K562 (cell line): Measurements from ENCODE around the gene KMT2D. TPM values are rescaled to one million over a fixed set of nuclear protein-coding genes. Genes with fewer than 3 reads are reported as not detected.

Source experiments
- ATAC-seq: fragments of 200-7000 bp; cut with Tn5 transposase; 3 replicates; pipeline ENCODE4 v1.9.1; 2020; ENCODE audit warnings: moderate library complexity
- BruUV-seq: library from RNA; stranded (reverse); fragments of 400-500 nt; replicated peaks from 2 replicates; lab custom pipeline; 2021; lab: Mats Ljungman, UMichigan
- CTCF ChIA-PET: fragments of 300-600 bp; formaldehyde crosslinking; extraction: SDS; loops from one replicate; lab custom pipeline; 2021; ENCODE audit warnings: low intra/inter-chr PET ratio; lab: Yijun Ruan, JAX
- POLR2A ChIA-PET: fragments of 300-600, 350-650 bp; sonication (Branson Sonifier 250); formaldehyde crosslinking; extraction: SDS; loops from one replicate; lab custom pipeline; 2021; ENCODE audit warnings: antibody characterized with exemption, inconsistent platforms; lab: Yijun Ruan, JAX
- DNase-seq, 4 experiments: peaks; one replicate each; pipeline versions ENCODE4 v3.0.0 to v3.0.0-alpha.2; 2011 to 2018; ENCODE audit warnings: low spot score in 3 of 4, mixed read lengths in 3 of 4; ENCODE audit errors: extremely low read depth in 1 of 4
- FAIRE-seq: peaks from 2 replicates; lab custom pipeline; 2011; peaks lifted over from hg19 to GRCh38; lab: Jason Lieb, UNC
- H2AFZ ChIP-seq: 2 replicates; pipeline ENCODE4 v1.6.0; 2011; ENCODE audit warnings: low read depth, low read length, control low read depth, inconsistent platforms
- H3K27ac ChIP-seq: fragments of 200-600 bp; 3 replicates; pipeline ENCODE4 v1.8.0; 2011; ENCODE audit warnings: low read depth, mild to moderate bottlenecking, control low read depth, inconsistent platforms, low read length, moderate library complexity, mixed read lengths; ENCODE audit errors: extremely low read depth
- H3K27me3 ChIP-seq, 2 experiments: fragments of 300-600 bp in 1 of 2; 2 replicates in 1 of 2; 3 replicates in 1 of 2; pipeline versions ENCODE4 v1.6.0 to v1.8.0; 2011; ENCODE audit warnings: inconsistent platforms in 2 of 2, low read length in 2 of 2, mild to moderate bottlenecking in 1 of 2, mixed read lengths in 1 of 2, moderate library complexity in 1 of 2; ENCODE audit not compliant: control insufficient read depth in 2 of 2, insufficient read depth in 2 of 2
- H3K36me3 ChIP-seq: fragments of 300-600 bp; 3 replicates; pipeline ENCODE4 v1.8.0; 2011; ENCODE audit warnings: mild to moderate bottlenecking, low read length, inconsistent platforms; ENCODE audit not compliant: control insufficient read depth, insufficient read depth
- H3K4me1 ChIP-seq, 2 experiments: fragments of 200-600 bp in 1 of 2; replicated peaks in 1 of 2; 2 replicates in 1 of 2; 3 replicates in 1 of 2; pipeline versions ENCODE4 v1.5.1 to v1.8.0; 2011; ENCODE audit warnings: inconsistent platforms in 2 of 2, low read length in 2 of 2, mild to moderate bottlenecking in 1 of 2, mixed read lengths in 1 of 2, moderate library complexity in 1 of 2; ENCODE audit not compliant: control insufficient read depth in 2 of 2, insufficient read depth in 2 of 2
- H3K4me2 ChIP-seq: 2 replicates; pipeline ENCODE4 v1.6.1; 2011; ENCODE audit warnings: low read length, control low read depth, inconsistent platforms, mixed read lengths; ENCODE audit not compliant: insufficient read depth
- H3K4me3 ChIP-seq: fragments of 200-600 bp; sonication (generic), shearing (Covaris generic); 2 replicates; pipeline ENCODE4 v1.5.1; 2016; ENCODE audit warnings: control low read depth, inconsistent platforms
- H3K79me2 ChIP-seq: fragments of 200-600 bp; 3 replicates; pipeline ENCODE4 v1.8.0; 2011; ENCODE audit warnings: low read length, inconsistent platforms; ENCODE audit not compliant: control insufficient read depth, insufficient read depth
- H3K9ac ChIP-seq, 2 experiments: 2 replicates each; pipeline versions ENCODE4 v1.6.0 to v1.6.1; 2011; ENCODE audit warnings: low read depth in 2 of 2, low read length in 2 of 2, control low read depth in 1 of 2, inconsistent platforms in 1 of 2, mild to moderate bottlenecking in 1 of 2, mixed read lengths in 1 of 2; ENCODE audit not compliant: insufficient read depth in 1 of 2
- H3K9me1 ChIP-seq: one replicate; pipeline ENCODE4 v1.6.0; 2011; ENCODE audit warnings: inconsistent platforms, mild to moderate bottlenecking, low read length, moderate library complexity; ENCODE audit not compliant: control insufficient read depth, insufficient read depth
- H3K9me3 ChIP-seq: replicated peaks from 2 replicates; pipeline ENCODE4 v1.5.1; 2011; ENCODE audit warnings: low read depth, low read length, inconsistent platforms; ENCODE audit not compliant: control insufficient read depth, insufficient read depth
- H4K20me1 ChIP-seq: replicated peaks from 2 replicates; pipeline ENCODE4 v1.6.1; 2011; ENCODE audit warnings: low read length, inconsistent platforms, mixed read lengths; ENCODE audit not compliant: control insufficient read depth, insufficient read depth
- GTF2A2 ChIP-seq: IDR thresholded peaks from 2 replicates; pipeline ENCODE4 v1.6.1; 2016; ENCODE audit warnings: mild to moderate bottlenecking, missing genetic modification characterization, missing compliant biosample characterization
- HNRNPK ChIP-seq: fragments of 200-400 bp; formaldehyde crosslinking; IDR thresholded peaks from one replicate; pipeline ENCODE4 v1.6.1; 2018; ENCODE audit warnings: mild to moderate bottlenecking, low read depth, low read length; ENCODE audit not compliant: poor library complexity, severe bottlenecking
- KLF1 ChIP-seq: fragments of 450-650 bp; IDR thresholded peaks from 2 replicates; pipeline ENCODE4 v1.6.1; 2016; ENCODE audit warnings: missing genetic modification characterization, missing compliant biosample characterization
- POLR2G ChIP-seq: fragments of 200-400 bp; formaldehyde crosslinking; IDR thresholded peaks from 2 replicates; pipeline ENCODE4 v1.6.1; 2017; ENCODE audit warnings: low read depth, mild to moderate bottlenecking, antibody characterized with exemption, low read length, moderate library complexity
- RBFOX2 ChIP-seq: fragments of 200-400 bp; formaldehyde crosslinking; IDR thresholded peaks from 2 replicates; pipeline ENCODE4 v1.6.1; 2017; ENCODE audit warnings: low read depth, mild to moderate bottlenecking, low read length, moderate library complexity
- ZBTB33 ChIP-seq: sonication (generic); formaldehyde crosslinking; IDR thresholded peaks from 2 replicates; pipeline ENCODE4 v1.8.1; 2023; ENCODE audit warnings: mild to moderate bottlenecking, missing genetic modification reagents
- ZNF347 ChIP-seq: fragments of 450-650 bp; formaldehyde crosslinking; IDR thresholded peaks from 2 replicates; pipeline ENCODE4 v1.4.0; 2020; ENCODE audit warnings: low read depth, mild to moderate bottlenecking, moderate library complexity
- ZNF740 ChIP-seq, 3 experiments: fragments of 200-800 bp in 1 of 3; sonication (Bioruptor generic) in 1 of 3; sonication (generic) in 1 of 3; formaldehyde crosslinking in 1 of 3; IDR thresholded peaks; 2 replicates each; pipeline versions ENCODE4 v1.6.1 to v1.8.0; 2016 to 2022; ENCODE audit warnings: mild to moderate bottlenecking in 2 of 3, missing compliant biosample characterization in 2 of 3, missing genetic modification characterization in 2 of 3, missing genetic modification reagents in 1 of 3
- WGBS: fragments of 100-300 bp; shearing (Covaris generic); methylation state at CpG from one replicate; pipeline ENCODE4 v1.1.6; 2016; ENCODE audit warnings: low coverage, mixed read lengths; ENCODE audit not compliant: insufficient coverage; ENCODE audit errors: missing lambda C conversion rate; 5-methylcytosine and 5-hydroxymethylcytosine counted together
- in situ Hi-C: fragments of 300-500 bp; cut with MboI; formaldehyde crosslinking; loops from 4 replicates; pipeline ENCODE4 v1.15.0; 2018; ENCODE audit warnings: inconsistent platforms, mixed read lengths
- intact Hi-C: fragments of 100-400 bp; cut with micrococcal nuclease; formaldehyde crosslinking; loops from 2 replicates; pipeline ENCODE4 v1.14.2; 2022
- polyA plus RNA-seq, 8 experiments: library from polyadenylated mRNA; depleted of rRNA in 4 of 8; stranded (reverse) in 5 of 8; unstranded in 3 of 8; fragments of >200 nt; fragmentation: Nextera tagmentation in 2 of 8; fragmentation: Illumina TruSeq in 1 of 8; extraction: Ambion mirVana in 2 of 8; extraction: Trizol in 1 of 8; gene quantifications; 2 replicates each; pipeline versions ENCODE4 v1.2.1 to v1.2.3, GENCODE V29; 2011 to 2014; ENCODE audit warnings: inconsistent platforms in 1 of 8, missing spikeins in 1 of 8
- total RNA-seq, 7 experiments: library from RNA; depleted of rRNA in 6 of 7; stranded (reverse); fragments of >200 nt in 6 of 7; fragmentation: Illumina TruSeq in 2 of 7; extraction: Trizol in 2 of 7; gene quantifications; 2 replicates each; pipeline versions ENCODE4 v1.2.1 to v1.2.3, GENCODE V29; 2011 to 2021; ENCODE audit warnings: low replicate concordance in 1 of 7

Gene KMT2D
- total and polyA plus RNA-seq, 9 of the 15 experiments (the other 6 are each of a cell fraction or from before 2014, with no cell fraction given), result 0.22 to 93.7 (median 13.7) TPM

DNA sequence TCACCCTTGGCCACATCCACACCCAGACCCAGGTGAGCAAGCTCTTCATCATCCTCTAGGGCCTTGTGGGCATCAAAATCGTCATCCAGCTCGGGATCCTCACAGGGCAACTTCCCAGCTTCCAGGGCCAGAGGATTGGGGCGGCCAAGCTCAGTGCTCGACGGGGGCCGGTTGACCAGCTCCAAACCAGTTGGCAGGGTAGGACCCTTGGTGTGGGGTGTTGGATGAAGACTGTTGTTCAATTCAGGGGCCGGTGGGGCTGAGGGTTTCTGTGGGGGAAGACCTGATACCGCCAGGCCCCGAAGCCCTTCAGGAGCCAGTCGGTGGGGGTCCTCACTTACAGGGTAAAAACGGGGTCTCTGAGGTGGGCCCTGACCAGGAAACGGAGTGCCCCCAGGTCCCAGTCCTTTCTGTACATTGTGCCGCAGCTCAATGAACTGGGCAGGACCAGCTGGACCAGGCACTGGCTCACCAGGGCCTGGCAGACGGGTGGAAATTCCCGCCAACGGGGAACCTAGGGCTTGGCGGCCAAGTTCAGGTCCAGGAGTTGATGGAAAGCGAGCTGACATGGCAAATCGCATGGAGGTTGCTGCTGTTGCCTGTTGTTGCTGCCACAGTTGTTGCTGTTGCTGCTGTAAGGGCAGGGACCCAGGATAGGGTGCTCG lies 22.2 kb downstream of the KMT2D start:
- Histone ChIP-seq H3K4me2 (no peak overlapping the region), H3K27ac (no peak overlapping the region), H3K9ac (no peak overlapping the region), H3K9me3 (no peaks in the 10 kb centered on the region), H2AFZ (no peak overlapping the region), H4K20me1 (no peaks in the 10 kb centered on the region; the same call in 1 of the 2 replicates), H3K79me2 (no peaks in the 10 kb centered on the region), H3K4me3 (no peak overlapping the region), H3K9me1 (no peaks in the 10 kb centered on the region), H3K36me3 (peaks cover 97% of the 10 kb centered on the region), H3K27me3 (no peaks in the 10 kb centered on the region)
- FAIRE-seq (no peak), ATAC-seq (no peak), DNase-seq (no peak)
- BruUV-seq, result no TSS peak
- in situ Hi-C loops, result no loop called here
- intact Hi-C loops, result no loop called here
- WGBS, result 98% methylated on average over 20 of the region's 20 CpGs
- POLR2A ChIA-PET, result interaction anchor here (1.1 to 12.9 kb wide), 9 partner anchors 9 to 93 kb away, joined by 3 to 78 read pairs (median 9); partner anchors contain the start of genes PRKAG1 and TUBA1B
- CTCF ChIA-PET, result no interaction called here
- TF ChIP-seq GTF2A2 (tag) (no peak), ZBTB33 (CRISPR knock-in tag) (peak; percentile 41; the same call in 1 of the 2 replicates), ZNF740 (CRISPR knock-in tag; IDR thresholded peaks at IDR 0.05) (no peak), ZNF740 (tag; IDR thresholded peaks at IDR 0.05) (no peak), KLF1 (tag) (no peak), ZNF347 (no peak), RBFOX2 (0 out of 2 replicates have a peak, but pooled peaks have one; percentile 14), HNRNPK (no peak), POLR2G (peak; percentile 48; the same call in 1 of the 2 replicates)
- TF ChIP-seq, all 486 proteins: peak for 3
- H3K4me1 ChIP-seq, result 0 out of 5 replicates have a peak, but pooled peaks cover 0 to 3% of the 10 kb centered on the region in 2 experiments
